T-helper 17 cell (primary cell): ENCODE measurements around the gene CLDN14. TPM values are rescaled to one million over a fixed set of nuclear protein-coding genes. Genes with fewer than 3 reads are reported as not detected.

Source experiments
- ATAC-seq: fragments of 150-1000 bp; cut with Tn5 transposase; 2 replicates; pipeline ENCODE4 v1.10.0; 2021; ENCODE audit warnings: mild to moderate bottlenecking, moderate library complexity
- DNase-seq, 3 donors: peaks; one replicate each; pipeline versions ENCODE4 v3.0.0 to v3.0.0-alpha.2; 2020 to 2021
- H3K9me3 ChIP-seq: one replicate; pipeline ENCODE4 v1.7.0; 2013; ENCODE audit warnings: low read length, mild to moderate bottlenecking; ENCODE audit not compliant: control insufficient read depth, poor library complexity, severe bottlenecking
- H3K27ac Mint-ChIP-seq: one replicate; pipeline ENCODE4 v1.8.0; 2022; ENCODE audit warnings: mild to moderate bottlenecking, moderate library complexity, mixed read lengths
- H3K27me3 Mint-ChIP-seq: one replicate; pipeline ENCODE4 v1.8.0; 2022; ENCODE audit warnings: mixed read lengths
- H3K36me3 Mint-ChIP-seq: one replicate; pipeline ENCODE4 v1.8.0; 2022; ENCODE audit warnings: low read depth, mixed read lengths
- H3K4me1 Mint-ChIP-seq: one replicate; pipeline ENCODE4 v1.8.0; 2022; ENCODE audit warnings: mild to moderate bottlenecking, mixed read lengths
- H3K4me3 Mint-ChIP-seq: one replicate; pipeline ENCODE4 v1.8.0; 2022; ENCODE audit warnings: mild to moderate bottlenecking, moderate library complexity, mixed read lengths
- total RNA-seq, 4 donors: library from RNA in 2 of 4; stranded (reverse) in 2 of 4; gene quantifications; one replicate each; pipeline ENCODE4 v1.2.3 and lab custom pipeline; 2022 to 2026

The CLDN14 gene
- total RNA-seq, 2 donors from 2014 or later: not detected

DNA sequence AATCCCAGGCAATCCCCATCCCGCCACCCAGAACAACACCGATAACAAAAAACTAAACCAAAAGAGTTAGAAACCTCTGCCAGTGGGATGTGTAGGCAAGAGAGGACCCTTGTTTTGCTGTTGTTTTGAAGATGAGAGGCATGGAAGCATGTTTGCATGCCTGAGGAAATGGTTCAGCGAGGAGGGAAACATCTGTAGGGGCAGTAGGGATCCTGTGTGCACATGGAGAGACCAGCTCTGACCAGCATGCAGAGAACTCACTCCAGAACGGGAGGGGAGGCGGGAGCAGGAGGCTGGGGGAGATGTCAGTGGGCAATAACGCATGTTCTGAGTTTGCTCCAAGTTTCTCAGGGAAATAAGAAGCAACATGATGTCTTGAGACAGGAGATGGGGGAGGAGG lies 5.3 kb downstream of the CLDN14 start:
- H3K4me3 Mint-ChIP-seq: no peak overlapping the region
- H3K9me3 ChIP-seq: no peaks in the 10 kb centered on the region
- no peak overlapping the region for H3K27ac Mint-ChIP-seq
- ATAC-seq: no peak
- DNase-seq: no peak
- no peaks in the 10 kb centered on the region for H3K36me3 Mint-ChIP-seq
- peaks cover 15% of the 10 kb centered on the region for H3K27me3 Mint-ChIP-seq
- no peaks in the 10 kb centered on the region for H3K4me1 Mint-ChIP-seq

DNA sequence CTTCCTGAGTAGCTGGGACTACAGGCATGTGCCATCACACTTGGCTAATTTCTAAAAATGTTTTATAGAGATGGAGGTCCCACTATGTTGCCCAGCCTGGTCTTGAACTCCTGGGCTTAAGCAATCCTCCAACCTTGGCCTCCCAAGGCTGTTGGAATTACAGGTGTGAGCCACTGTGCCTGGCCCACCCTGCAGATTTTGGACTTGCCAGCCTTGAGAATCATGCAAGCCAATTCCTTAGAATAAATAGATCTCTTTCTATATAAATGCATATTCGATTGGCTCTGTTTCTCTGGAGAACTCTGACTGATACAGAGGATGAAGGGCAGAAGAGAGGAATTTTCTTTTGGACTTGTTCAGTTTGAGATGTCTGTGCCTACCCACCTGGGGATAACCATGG lies 6.7 kb downstream of the CLDN14 start:
- DNase-seq (no peak), ATAC-seq (no peak)
- H3K4me1 Mint-ChIP-seq: no peaks in the 10 kb centered on the region
- H3K27ac Mint-ChIP-seq: no peak overlapping the region
- no peaks in the 10 kb centered on the region for H3K9me3 ChIP-seq
- H3K4me3 Mint-ChIP-seq: no peak overlapping the region
- H3K27me3 Mint-ChIP-seq: peaks cover 8% of the 10 kb centered on the region
- no peaks in the 10 kb centered on the region for H3K36me3 Mint-ChIP-seq

DNA sequence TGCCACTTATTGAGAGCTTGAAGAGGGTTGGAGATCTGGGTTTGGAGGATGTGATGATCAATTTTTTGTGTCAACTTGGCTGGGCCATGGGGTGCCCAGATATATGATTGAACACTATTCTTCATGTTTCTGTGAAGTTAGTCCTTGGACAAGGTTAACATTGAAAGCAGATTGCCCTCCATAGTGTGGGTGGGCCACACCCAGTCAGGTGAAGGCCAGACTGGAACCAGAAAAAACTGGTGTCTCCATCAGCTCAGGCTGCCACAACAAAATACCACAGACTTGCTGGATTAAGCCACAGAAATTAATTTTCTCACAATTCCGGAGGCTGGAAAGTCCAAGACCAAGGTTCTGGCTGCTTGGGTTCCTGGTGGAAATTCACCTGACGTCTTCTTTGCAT lies 7.5 kb downstream of the CLDN14 start:
- peaks cover 7% of the 10 kb centered on the region for H3K27me3 Mint-ChIP-seq
- H3K4me3 Mint-ChIP-seq: no peak overlapping the region
- H3K4me1 Mint-ChIP-seq: no peaks in the 10 kb centered on the region
- no peak for DNase-seq
- H3K9me3 ChIP-seq: no peaks in the 10 kb centered on the region
- H3K36me3 Mint-ChIP-seq: no peaks in the 10 kb centered on the region
- H3K27ac Mint-ChIP-seq: no peak overlapping the region
- no peak for ATAC-seq

DNA sequence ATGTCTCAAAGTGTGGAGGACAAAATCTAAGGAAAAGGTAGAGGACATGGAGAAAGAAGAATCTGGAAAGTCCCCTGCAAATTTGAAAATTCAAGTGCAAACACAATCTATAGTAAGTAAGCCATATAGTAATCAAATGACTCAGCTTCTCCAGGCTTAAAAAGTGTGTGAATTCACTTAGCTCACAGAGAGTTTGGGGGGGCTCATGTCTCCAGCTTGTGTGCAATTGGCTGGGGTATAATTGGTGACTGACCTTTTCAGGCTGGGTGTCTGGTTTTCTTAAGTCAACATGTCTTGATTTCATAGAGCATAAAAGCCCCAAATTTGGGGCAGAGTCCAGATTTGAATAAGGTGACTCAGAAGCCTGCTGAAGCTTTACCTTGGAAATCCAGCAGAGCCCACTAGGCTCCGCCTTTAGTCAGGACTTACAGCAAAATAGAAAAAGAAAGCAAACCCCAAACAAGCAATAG lies 8.6 kb downstream of the CLDN14 start:
- Mint-ChIP-seq H3K27me3 (peaks cover 13% of the 10 kb centered on the region), H3K27ac (no peak overlapping the region), H3K36me3 (no peaks in the 10 kb centered on the region), H3K4me1 (no peaks in the 10 kb centered on the region), H3K4me3 (no peak overlapping the region)
- no peaks in the 10 kb centered on the region for H3K9me3 ChIP-seq
- DNase-seq (no peak), ATAC-seq (no peak)

DNA sequence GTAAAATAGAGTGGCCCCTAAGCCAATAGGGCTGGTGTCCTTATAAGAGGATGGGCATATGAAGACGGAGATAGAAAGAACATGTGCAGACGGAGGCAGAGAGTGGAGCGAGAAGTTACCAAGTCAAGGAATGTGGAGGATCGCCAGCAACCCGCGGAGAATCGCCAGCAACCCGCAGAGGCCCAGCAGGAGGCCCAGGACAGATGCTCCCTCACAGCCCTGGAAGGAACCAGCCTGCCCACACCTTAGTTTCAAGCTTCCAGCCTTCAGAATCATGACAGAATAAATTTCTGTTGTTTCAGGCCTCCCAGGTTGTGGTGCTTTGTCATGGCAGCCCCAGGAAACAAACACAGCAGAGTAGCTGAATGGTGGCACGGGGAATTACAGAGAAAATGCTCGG lies 9.6 kb downstream of the CLDN14 start:
- no peak for ATAC-seq
- no peak overlapping the region for H3K4me3 Mint-ChIP-seq
- H3K9me3 ChIP-seq: no peaks in the 10 kb centered on the region
- no peak overlapping the region for H3K27ac Mint-ChIP-seq
- DNase-seq: no peak
- peaks cover 23% of the 10 kb centered on the region for H3K27me3 Mint-ChIP-seq
- H3K36me3 Mint-ChIP-seq: no peaks in the 10 kb centered on the region
- no peaks in the 10 kb centered on the region for H3K4me1 Mint-ChIP-seq

DNA sequence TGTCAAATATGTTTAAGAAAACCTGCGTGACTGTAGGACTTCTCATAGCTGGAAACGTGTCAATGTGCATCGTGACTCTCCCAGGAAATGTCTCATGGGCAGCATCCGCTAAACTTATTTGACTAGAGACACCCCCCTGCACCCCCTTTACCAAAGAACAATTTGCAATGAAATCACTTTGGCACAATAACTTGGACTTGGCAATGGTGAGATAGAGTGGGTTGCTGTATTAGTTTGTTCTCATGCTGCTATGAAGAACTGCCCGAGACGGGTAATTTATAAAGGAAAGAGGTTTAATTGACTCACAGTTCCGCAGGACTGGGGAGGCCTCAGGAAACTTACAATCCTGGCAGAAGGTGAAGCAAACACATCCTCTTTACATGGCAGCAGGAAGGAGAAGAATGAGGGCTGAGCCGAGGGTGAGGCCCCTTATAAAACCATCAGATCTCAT lies 13.8 kb downstream of the CLDN14 start:
- H3K9me3 ChIP-seq: no peaks in the 10 kb centered on the region
- ATAC-seq: no peak
- H3K4me3 Mint-ChIP-seq: no peak overlapping the region
- no peaks in the 10 kb centered on the region for H3K36me3 Mint-ChIP-seq
- H3K4me1 Mint-ChIP-seq: peaks cover 2% of the 10 kb centered on the region
- no peak overlapping the region for H3K27ac Mint-ChIP-seq
- DNase-seq: no peak
- peaks cover 40% of the 10 kb centered on the region for H3K27me3 Mint-ChIP-seq

DNA sequence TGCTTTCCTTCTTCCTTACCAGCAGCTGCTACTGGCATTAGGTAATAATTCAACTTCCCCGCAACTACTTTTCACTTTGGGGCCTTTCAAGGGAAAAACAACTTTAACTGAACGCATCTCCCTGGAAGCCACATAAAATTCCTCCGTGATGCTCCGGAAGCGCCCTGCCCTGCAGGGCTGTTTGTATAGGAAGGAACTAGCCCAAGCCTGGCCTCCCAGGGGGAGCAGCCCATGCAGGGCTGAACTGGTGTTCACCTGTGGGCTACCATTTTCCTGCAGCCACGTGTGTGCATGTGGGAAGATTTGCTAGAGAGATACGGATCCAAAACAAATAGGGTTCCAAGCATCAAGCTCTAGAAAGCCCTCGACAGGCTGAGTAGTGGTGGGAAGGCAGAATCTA lies 14.4 kb downstream of the CLDN14 start:
- H3K4me1 Mint-ChIP-seq: peaks cover 2% of the 10 kb centered on the region
- peaks cover 46% of the 10 kb centered on the region for H3K27me3 Mint-ChIP-seq
- ATAC-seq (no peak), DNase-seq (no peak)
- no peaks in the 10 kb centered on the region for H3K9me3 ChIP-seq
- no peak overlapping the region for H3K4me3 Mint-ChIP-seq
- H3K27ac Mint-ChIP-seq: no peak overlapping the region
- no peaks in the 10 kb centered on the region for H3K36me3 Mint-ChIP-seq

DNA sequence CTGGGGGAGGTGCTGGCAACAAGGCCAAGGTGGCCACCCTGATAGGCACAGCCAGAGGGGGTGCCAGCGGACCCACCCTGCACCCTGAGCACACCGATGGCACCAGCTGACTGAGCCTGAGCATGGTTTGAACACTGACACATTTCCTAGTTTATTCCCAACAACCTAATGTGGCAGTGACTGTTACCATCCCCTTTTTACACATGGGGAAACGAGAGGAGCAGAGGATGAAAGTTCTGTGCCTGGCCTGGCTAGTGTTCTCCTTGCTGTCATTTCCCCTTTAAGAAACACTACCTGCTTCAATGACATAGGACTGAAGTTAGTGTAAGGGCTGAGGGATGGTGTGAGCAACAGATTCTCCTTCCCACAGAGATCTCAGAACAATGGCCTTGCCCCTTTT lies 15.3 kb downstream of the CLDN14 start:
- Mint-ChIP-seq H3K36me3 (no peaks in the 10 kb centered on the region), H3K27ac (no peak overlapping the region), H3K27me3 (peaks cover 50% of the 10 kb centered on the region), H3K4me1 (peaks cover 2% of the 10 kb centered on the region), H3K4me3 (no peak overlapping the region)
- DNase-seq (no peak), ATAC-seq (no peak)
- no peaks in the 10 kb centered on the region for H3K9me3 ChIP-seq

DNA sequence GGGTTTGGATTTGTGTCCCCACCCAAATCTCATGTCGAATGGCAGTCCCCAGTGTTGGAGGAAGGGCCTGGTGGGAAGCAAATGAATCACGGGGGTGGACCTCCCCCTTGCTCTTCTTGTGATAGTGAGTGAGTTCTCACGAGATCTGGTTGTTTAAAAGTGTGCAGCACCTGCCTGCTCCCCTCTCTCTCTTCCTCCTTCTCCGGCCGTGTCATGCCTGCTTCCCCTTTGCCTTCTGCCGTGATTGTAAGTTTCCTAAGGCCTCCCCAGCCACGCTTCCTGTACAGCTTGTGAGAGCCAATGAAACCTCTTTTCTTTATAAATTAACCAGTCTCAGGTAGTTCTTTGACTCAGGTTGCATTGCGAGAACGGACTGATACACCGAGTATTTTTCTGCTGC lies 15.9 kb downstream of the CLDN14 start:
- Mint-ChIP-seq H3K27ac (no peak overlapping the region), H3K4me1 (peaks cover 2% of the 10 kb centered on the region), H3K27me3 (peaks cover 50% of the 10 kb centered on the region), H3K4me3 (no peak overlapping the region), H3K36me3 (no peaks in the 10 kb centered on the region)
- ATAC-seq (no peak), DNase-seq (no peak)
- H3K9me3 ChIP-seq: no peaks in the 10 kb centered on the region

DNA sequence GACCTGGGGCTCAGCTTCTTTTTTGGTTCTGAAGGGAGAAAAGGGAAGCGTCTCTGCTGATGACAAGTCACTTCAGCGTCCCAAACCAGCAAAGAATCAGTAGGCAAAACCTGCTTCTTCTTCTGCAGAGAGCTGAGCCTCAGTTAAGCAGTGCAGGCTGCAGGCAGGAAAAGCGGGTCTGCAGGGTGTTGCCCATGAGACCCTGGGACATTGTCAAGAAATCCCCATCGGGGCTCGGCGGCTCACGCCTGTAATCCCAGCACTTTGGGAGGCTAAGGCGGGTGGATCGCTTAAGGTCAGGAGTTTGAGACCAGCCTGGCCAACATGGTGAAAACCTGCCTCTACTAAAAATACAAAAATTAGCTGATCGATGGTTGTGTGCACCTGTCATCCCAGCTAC lies 16.7 kb downstream of the CLDN14 start:
- no peaks in the 10 kb centered on the region for H3K9me3 ChIP-seq
- no peak for ATAC-seq
- Mint-ChIP-seq H3K36me3 (no peaks in the 10 kb centered on the region), H3K27ac (no peak overlapping the region), H3K4me1 (peaks cover 2% of the 10 kb centered on the region), H3K27me3 (peaks cover 50% of the 10 kb centered on the region), H3K4me3 (no peak overlapping the region)
- no peak for DNase-seq

DNA sequence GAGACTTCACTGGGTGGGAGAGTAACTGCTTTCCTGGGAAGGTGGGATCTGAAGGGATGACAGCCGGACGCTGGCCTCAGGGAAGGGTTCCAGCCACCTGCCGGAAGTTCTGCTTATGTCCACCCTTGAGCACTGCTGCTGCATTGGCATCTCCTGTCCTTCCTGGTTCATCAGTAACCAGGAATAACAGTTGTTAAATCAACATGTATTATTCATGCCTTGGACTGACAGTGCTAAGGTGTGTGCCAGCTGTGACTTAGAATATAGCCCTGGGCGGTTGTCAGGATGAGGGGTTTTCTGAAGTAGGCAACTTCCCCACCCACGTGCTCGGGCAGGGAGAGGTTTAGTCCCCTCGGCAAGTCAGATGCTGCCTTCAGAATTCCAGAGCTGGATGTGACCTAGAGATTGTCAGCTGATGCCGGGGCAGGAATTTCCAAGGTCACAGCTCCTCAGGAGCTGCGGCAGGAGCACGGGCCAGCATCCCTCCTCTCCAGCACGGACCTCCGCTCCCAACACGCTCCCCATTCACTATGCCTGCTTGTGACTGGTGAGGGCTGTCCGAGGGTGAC lies 17.9 kb downstream of the CLDN14 start:
- DNase-seq: no peak
- H3K4me3 Mint-ChIP-seq: no peak overlapping the region

DNA sequence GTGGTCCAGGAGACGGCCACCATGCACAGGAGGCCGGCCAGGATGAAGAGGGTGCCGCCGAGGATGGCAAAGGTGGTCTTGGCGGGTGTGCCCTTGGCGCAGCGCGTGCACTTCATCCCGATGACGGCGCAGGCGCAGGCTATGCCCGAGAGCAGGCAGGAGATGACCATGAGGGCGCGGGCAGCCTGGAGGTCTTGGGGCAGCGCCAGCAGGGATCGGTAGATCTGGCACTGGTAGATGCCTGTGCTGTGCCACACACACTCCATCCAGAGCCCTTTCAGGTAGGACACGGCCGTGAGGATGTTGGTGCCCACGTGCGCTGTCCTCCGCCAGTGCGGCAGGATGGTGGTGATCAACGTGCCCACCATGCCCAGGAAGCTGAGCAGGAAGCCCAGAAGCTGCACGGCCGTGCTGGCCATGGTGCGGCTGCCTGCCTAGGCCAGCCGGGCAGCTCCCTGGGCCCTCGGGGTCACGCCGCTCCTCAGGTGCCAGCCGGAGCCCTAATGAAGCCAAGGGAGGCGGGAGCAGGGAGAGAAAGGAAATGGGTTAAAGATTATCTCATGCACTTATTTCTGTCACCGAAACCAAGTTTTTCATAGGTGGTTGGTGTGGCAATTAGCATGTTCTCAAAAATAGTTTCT lies 18.5 kb downstream of the CLDN14 start:
- DNase-seq: no peak
- no peaks in the 10 kb centered on the region for H3K9me3 ChIP-seq
- Mint-ChIP-seq H3K36me3 (no peaks in the 10 kb centered on the region), H3K27ac (no peak overlapping the region), H3K4me3 (no peak overlapping the region), H3K27me3 (peaks cover 46% of the 10 kb centered on the region), H3K4me1 (peaks cover 2% of the 10 kb centered on the region)
- ATAC-seq: no peak

More for the DNA sequence above, 17.9 kb downstream of the CLDN14 start:
- Mint-ChIP-seq H3K4me1 (peaks cover 2% of the 10 kb centered on the region), H3K27ac (peak overlapping the region; percentile 74), H3K27me3 (peaks cover 50% of the 10 kb centered on the region), H3K36me3 (no peaks in the 10 kb centered on the region)
- no peak for ATAC-seq
- no peaks in the 10 kb centered on the region for H3K9me3 ChIP-seq

DNA sequence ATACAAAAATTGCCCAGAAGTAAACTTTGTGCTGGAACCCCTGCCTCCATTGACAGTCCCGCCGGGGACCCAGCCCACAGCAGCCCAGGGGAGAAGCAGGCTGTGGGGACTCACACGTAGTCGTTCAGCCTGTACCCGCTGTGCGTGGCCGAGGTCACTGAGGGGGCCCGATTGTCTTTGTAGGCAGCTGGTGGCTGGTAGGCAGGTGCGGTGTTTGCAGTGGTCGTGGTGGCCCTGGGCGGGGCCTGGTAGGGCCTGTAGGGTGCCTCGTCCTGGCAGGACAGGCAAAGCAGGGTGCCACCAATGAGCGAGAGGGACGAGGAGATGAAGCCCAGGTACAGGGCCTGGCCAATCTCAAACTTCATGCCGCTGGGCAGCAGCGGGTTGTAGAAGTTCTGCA lies 19.1 kb downstream of the CLDN14 start:
- Mint-ChIP-seq H3K4me3 (no peak overlapping the region), H3K4me1 (peaks cover 2% of the 10 kb centered on the region), H3K36me3 (no peaks in the 10 kb centered on the region), H3K27ac (no peak overlapping the region), H3K27me3 (peaks cover 44% of the 10 kb centered on the region)
- ATAC-seq (no peak), DNase-seq (no peak)
- H3K9me3 ChIP-seq: no peaks in the 10 kb centered on the region

DNA sequence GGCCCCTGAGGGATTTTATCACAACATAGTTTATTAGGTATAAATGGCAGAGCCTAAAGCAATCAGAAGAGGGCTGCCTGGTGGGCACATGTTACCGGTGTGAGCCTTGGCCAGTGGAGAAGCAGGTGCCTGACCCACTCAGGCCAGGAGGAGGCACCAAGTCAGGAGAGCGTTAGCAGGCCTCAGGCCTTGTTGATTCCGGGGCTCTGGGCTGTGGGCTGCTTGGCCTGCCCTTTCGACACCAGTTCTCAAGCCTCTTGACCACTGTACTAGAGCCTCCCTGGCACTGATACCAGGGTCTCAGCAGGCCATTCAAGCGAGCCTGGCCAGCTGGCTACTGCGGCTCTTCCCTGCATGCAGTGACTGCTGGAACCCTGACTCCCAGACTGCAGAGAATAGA lies 20.8 kb downstream of the CLDN14 start:
- H3K9me3 ChIP-seq: no peaks in the 10 kb centered on the region
- DNase-seq (no peak), ATAC-seq (no peak)
- H3K36me3 Mint-ChIP-seq: no peaks in the 10 kb centered on the region
- no peak overlapping the region for H3K4me3 Mint-ChIP-seq
- H3K27ac Mint-ChIP-seq: no peak overlapping the region
- peaks cover 2% of the 10 kb centered on the region for H3K4me1 Mint-ChIP-seq
- peaks cover 37% of the 10 kb centered on the region for H3K27me3 Mint-ChIP-seq
